Activated T-helper 1 cell treated with anti-CD3 and anti-CD28 coated beads, Interleukin-2, amount 50 U/mL, for 16 hours (primary cell): ENCODE measurements around the gene RPTOR.

Experiments used
- DNase-seq, 2 donors: peaks; one replicate each; pipeline ENCODE4 v3.0.0-alpha.2; 2020; ENCODE audit warnings: low read depth in 1 of 2, low spot score in 1 of 2

The RPTOR gene

GRCh38 chr17:80843741-80844156 is 299.1 kb downstream of the RPTOR start:
- no peak for DNase-seq

DNA sequence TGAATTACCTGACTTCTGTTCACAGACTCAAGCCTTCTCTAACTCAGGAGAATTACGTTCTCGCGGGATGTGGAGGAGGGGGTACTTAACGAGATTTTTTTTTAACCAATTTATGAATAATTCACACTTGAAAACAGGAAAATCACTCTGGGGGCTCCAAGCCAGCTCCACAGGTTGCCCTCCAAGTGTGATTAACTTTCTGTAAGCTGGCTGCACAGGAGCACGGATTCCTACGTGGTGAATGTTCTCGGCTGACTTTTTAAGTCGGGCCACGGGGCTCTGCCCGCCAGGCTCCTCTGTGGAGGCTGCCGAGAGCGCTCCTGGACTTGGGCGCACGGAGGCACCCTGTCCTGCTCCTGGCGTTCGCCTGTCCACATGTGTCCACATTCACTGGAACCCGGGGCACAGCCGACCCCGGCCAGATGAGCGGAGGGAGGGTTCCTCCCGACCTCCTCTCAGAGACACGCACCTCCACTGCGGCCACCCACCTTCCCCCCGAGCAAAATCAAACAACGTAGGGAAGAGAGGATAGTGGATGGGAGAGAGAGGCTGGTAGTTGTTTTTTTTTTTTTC is 299.9 kb downstream of the RPTOR start:
- no peak for DNase-seq

DNA sequence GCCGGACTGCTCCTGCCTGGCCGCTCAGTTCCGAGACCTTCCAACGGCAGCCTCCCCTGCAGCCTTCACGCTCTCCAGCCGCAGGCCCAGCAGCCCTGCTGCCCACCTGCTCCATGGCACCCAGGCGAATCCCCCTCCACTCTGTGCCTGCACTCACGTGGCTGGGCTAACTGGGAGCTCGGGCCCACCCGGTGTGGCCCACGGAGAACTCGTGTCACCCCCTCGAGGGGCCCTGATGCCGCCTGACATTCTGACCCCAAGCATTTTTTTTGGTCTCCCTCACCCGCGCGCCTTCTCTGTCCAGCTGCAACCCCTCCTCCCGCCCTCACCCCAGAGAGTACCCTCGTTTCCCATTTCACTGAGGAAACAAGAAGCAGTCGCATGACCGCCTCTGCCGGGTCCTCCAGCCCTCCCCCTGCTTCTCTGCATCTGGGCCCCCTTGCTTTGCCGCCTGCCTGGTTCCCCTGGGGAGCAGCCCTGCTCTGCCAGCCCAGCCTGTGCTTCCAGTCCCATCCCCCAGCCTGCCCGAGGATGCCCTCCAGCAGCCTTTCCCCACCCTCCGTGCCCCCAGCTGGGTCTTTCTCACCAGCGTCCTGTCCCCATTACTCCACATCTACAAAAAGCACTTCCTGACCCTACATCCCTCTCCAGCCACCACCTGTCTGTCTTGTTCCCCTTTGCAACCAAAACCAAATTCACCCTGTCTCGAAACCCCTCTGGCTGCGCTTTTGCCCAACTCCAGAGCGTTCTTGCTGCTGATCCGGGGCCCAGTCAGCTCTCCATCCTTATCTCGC is 300.6 kb downstream of the RPTOR start:
- DNase-seq, result no peak

DNA sequence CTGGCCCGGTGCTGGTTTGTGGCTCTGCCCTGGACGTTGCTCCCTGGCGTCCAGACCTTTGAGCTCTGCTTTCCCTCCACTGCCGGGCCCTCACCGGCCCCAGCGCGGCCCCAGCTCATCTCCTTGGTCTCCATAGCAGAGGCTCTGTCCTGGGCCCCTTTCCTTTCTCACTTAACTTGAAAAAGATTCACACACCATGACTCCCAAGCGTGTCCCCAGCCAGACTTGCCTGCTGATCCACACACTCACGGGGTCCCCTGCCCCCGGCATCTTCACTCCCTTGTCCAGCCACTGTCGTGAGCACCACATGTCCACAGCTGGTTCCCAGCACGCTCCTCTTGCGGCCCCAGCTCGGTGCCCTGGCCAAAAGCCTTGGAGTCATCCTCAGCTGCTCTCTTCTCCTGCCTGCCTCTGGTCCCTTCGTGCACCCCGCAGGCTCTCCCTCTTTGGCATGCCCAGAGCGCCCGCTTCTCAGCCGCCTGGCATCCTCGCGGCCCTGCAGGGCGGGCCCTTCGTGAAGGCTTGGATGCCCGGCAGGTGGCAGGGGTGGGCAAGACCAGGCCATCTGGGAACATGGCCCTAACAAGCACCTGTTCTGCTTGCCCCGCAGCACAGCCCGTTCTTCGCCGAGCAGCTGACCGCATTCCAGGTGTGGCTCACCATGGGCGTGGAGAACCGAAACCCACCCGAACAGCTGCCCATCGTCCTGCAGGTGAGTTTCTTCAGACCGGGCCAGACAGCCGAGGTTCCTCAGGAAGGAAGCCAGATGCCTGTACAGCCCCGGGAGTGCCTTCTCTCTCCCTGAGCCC is 301.4 kb downstream of the RPTOR start:
- no peak for DNase-seq

GRCh38 chr17:80846932-80847331 is 302.3 kb downstream of the RPTOR start:
- DNase-seq, result no peak

- peak in 1 of 2 donors; percentile 35 for DNase-seq
Measured at GRCh38 chr17:80847496-80848230, 303.0 kb downstream of the RPTOR start.

DNA sequence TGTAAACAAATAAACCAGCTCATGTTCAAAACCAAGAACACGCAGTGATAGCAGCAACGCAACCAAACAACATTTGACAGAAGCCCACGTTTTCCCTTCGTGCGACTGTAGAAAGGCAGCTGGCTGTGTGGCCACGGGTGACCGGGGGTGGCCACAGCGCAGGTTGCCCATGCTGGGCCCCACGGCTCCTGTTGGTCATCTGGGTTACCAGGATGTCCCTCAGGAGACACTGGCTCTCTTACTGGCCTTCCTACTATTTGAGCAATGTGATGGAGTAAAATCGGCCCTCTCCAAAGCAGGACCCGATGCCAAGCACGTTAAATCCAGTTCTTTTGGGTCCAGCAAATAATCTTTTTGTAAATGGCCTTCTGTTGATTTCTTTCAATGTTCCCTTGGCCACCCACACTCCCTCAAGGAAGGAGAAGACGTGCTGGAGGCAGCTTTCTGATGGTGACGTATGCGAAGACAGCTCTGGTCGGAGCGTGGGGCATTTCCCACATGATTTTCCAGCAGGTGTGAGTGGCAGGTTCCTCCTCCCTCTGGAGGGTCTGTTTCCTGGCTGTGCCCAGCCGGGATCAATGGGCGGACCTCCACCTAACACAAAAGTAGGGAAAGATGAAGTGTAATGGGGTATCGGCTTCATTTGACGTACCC is 303.9 kb downstream of the RPTOR start:
- no peak for DNase-seq

GRCh38 chr17:80849119-80849518 is 304.5 kb downstream of the RPTOR start:
- DNase-seq, result no peak

DNA sequence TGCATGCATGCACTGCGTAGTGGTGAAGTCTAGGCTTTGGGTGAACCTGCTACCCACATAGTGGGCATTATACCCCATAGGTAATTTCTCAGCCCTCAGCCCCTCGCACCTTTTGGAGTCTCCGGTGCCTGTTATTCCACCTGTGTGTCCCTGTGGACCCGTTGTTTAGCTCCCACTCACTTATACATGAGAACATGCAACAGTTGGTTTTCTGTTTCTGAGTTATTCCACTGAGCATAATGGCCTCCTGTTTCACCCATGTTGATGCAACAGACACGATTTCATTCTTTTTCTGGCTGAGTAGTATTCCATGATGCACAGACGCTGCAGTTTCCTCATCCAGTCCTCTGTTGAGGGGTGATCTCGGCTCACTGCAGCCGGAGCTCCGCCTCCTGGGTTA is 305.5 kb downstream of the RPTOR start:
- no peak for DNase-seq

- no peak for DNase-seq
Measured at GRCh38 chr17:80850817-80851216, 306.2 kb downstream of the RPTOR start.

DNA sequence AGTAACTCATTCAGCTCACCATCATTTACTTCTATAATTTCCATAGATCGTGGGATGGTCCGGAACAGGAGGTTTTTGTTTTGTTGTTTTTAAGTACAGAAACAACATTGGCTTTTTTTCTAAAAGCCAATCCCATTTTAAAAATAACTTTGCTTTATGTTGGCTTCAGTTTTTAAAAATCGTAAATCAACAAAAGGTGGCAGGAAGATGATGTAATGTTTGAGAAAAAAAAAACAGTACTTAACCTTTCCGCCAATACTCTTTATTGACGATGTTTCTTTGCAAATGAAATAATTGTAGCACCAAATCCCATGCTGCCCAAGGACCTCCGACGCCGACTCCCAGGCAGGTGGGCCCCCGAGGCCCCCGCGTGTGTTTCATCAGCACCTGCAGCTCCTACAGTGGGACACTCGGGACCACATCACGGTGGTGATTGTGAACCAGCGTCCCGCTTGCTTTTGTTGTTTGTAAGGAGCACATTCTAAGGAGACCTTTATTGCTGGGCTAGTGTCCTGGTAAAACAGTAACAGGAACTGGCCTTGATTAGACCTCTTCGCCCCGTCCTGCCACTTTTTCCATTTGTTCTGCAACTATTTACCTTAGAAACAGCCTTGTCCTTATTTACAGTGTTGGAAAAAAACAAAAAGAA is 306.8 kb downstream of the RPTOR start:
- DNase-seq, result no peak

DNA sequence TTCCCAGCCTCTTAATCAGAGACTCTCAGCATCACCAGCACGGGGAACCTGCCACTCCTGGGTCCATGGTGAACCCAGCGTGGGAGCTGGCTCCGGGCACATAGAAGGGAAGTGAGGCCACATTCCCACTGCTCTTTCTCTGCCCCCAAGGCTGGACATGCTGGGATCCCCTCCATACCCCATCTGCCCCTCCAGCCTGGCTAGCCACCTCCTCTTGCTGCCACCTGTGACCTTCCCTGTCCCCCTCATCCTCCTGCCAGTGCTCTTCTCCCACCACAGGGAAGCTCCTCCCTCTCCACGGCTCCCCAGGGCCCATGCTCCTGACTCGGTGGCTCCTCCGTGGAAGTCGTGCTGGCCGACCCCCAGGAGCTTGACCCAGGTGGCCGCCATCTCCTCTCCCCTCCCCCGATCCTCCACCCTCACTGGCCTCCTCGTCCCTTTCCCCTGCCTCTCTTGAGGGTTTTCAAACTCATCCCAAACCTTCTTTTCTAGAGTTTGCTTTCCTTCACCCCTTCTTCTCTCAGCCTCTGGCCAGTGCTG is 307.9 kb downstream of the RPTOR start:
- no peak for DNase-seq

- DNase-seq, result no peak
Measured at GRCh38 chr17:80853076-80853475, 308.4 kb downstream of the RPTOR start.

- DNase-seq, result no peak
Measured at GRCh38 chr17:80854220-80854619, 309.6 kb downstream of the RPTOR start.

DNA sequence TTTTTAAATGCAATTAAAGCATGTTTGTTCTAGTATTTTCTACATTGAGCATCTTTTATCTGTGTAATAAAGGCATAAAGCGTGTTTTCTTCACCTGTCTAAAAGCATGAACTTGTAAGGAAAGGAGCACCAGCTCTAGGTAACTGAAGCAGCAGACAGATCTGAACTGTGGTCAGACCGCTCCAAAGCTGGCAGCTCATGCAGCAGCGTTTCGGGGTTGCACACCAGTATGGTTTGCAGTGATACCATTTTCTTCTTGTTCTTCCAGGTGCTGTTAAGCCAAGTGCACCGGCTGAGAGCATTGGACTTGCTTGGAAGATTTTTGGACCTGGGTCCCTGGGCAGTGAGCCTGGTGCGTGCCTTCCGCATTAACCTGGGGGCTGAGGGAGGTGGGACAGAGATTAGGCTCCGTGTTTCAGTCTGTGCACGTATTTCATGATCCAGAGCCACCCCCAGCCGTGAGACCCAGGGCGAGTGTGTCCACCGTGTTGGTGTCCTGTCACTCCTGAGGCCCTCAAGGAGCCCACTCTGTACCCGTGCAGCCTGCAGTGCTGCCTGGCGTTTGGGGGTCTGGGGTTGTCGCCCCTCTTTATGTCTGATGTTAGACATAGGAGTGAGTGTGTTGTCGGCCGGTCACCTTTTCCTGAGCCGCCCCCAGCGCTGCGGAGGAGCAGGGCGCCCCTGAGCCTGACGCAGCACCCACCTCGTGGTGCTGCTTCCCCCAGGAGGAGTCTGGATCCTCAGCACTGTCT is 310.7 kb downstream of the RPTOR start:
- no peak for DNase-seq

DNA sequence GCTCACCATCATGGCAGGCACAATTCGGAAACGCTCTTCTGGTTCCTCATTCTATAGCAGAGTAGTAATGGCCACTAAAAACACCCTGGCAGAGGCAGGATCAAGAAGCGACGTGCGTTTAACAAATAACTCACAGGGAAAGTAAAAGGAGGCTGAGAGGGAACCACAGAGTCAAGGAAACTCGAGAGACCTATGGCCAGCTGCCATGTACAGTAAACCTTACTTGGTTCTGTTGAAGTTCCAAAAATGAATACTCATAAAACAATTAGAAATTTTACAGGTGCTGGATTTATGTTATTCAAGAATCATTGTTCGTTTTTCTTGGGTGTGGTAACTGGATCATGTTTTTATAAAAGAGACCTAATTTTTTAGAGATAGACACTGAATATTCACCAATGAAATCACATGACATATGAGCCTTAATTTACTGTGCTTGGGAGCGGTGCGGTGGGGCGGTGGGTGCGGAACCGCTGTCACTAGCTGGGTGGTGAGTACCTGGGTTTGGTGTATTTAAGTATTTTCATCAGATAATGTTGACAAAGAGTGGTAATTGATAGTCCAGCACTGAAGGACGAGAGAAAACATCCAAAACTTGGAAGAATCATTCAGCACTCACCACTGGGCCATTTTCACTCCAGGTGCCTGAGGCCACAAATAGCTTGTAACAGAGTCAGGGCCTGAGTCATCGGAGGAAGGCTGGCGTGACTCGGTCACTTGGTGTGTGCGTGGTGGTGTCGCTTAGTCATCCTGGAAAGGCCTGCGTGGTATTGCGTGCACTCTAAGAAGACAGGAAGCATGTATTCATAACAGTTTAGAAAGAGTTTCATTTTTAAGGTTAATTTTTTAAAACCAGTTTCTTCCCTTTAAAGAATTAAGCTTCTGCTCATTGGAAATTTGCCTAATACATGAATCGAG is 311.6 kb downstream of the RPTOR start:
- peak; percentile 60 to 76 for DNase-seq

DNA sequence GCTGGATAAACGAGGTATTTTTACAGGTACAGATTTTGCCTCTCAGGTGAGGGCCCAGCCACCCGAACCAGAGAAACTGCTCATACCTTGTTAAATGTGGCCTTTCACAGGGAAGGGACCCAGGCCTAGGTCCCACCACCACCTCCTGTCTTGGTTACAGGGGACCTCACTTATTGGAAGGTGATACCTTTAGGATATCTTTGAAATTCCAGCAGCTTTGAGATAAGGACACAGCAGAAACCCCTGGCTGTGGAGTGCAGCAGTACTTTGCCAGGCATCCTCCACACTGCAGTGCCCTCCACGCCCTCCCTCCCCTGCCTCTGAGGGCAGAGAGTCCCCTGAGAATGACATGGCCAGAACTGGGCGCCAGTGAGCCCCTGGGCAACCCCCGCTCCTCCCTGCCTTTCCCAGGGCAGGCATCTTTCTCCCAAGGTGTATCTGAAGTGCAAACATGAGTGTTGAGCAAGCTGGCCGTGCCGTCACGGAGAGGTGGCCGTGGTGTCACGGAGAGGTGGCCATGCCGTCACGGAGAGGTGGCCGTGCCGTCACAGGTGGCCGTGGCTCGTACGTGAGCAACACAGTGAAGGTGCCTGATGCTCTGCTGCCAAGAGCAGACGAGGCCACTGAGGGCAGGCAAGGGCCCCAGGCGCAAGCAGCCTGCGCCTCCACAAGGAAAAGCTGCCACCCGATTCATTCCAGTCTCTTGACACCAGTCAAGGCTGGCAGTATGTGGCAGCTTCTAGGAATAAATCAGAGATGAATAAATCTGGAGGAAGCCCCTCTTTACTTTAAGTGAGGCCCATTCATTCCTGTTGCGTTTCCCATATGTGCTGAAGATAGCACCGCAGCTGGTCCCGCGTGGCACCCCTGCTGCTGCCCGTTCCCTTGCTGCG is 312.5 kb downstream of the RPTOR start:
- no peak for DNase-seq
